Heart left ventricle (tissue), 13 donors: ENCODE results near the gene SPP1.

ENCODE experiments used
- POLR2A ChIP-seq, 2 donors: fragments of 450-650 bp; IDR thresholded peaks; one replicate each; pipeline ENCODE4 v1.6.1; 2017; ENCODE audit warnings: antibody characterized with exemption in 2 of 2, mild to moderate bottlenecking in 2 of 2, moderate library complexity in 2 of 2
- TF ChIP-seq, protein P1 (sequence below), 12 donors: fragments of 200-600 bp; sonication (generic) in 4 of 12; IDR thresholded peaks; one replicate each; pipeline versions ENCODE4 v1.5.0 to v1.8.0; 2018 to 2022; ENCODE audit warnings: antibody characterized with exemption in 12 of 12, mild to moderate bottlenecking in 5 of 12
- donor health status: ischemic (EF 13 %, LVEDD 7.1; RV severe dilation, severe dysfunction).
- donor health status: DM: no; HTN: yes; CAD: no.
- donor health status: DM: no; HTN: no; CAD: no.
- donor health status: ischemic (EF 25% LVEDD 6.9; RV normal size, moderate dysfunction).
- donor health status: ischemic (EF 25% LVEDD 5.7; RV mildly dilated, moderate dysfunction).
- donor health status: ischemic (EF 35%, LVEDD 5.7; RV mildly dilated, moderate dysfunction).
- donor health status: nonischemic (EF 11% LVEDD 7.7; RV severe dilation, severe dysfunction).
- donor health status: DM: yes; HTN: yes; CAD: no.
- donor health status: PGD.
- donor health status: ischemic (EF 29% LVEDD 5.4; RV normal size, mild dysfunction).
- donor health status: nonischemic (EF 23%, LVEDD 6.1; RV moderate dilation, normal function).

- TF ChIP-seq, protein P1, sequence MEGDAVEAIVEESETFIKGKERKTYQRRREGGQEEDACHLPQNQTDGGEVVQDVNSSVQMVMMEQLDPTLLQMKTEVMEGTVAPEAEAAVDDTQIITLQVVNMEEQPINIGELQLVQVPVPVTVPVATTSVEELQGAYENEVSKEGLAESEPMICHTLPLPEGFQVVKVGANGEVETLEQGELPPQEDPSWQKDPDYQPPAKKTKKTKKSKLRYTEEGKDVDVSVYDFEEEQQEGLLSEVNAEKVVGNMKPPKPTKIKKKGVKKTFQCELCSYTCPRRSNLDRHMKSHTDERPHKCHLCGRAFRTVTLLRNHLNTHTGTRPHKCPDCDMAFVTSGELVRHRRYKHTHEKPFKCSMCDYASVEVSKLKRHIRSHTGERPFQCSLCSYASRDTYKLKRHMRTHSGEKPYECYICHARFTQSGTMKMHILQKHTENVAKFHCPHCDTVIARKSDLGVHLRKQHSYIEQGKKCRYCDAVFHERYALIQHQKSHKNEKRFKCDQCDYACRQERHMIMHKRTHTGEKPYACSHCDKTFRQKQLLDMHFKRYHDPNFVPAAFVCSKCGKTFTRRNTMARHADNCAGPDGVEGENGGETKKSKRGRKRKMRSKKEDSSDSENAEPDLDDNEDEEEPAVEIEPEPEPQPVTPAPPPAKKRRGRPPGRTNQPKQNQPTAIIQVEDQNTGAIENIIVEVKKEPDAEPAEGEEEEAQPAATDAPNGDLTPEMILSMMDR (IDR thresholded peaks at IDR 0.05) = no peak
- TF ChIP-seq POLR2A (IDR thresholded peaks at IDR 0.05) = no peak
Measured at GRCh38 chr4:87989765-87990164, 14.3 kb downstream of the SPP1 start.
